Osteocyte (in vitro differentiated cells): ENCODE results near the gene PEX14. TPM values are rescaled to one million over a fixed set of nuclear protein-coding genes. Genes with fewer than 3 reads are reported as not detected.

Experiments
- DNase-seq: peaks from one replicate; pipeline ENCODE4 v3.0.0; 2021; ENCODE audit warnings: mixed read lengths; ENCODE audit not compliant: unreplicated experiment; ENCODE audit errors: extremely low spot score
- H3K27ac Mint-ChIP-seq: one replicate; pipeline ENCODE4 v1.8.0; 2021; ENCODE audit warnings: mild to moderate bottlenecking, mixed read lengths; ENCODE audit not compliant: unreplicated experiment
- H3K27me3 Mint-ChIP-seq: one replicate; pipeline ENCODE4 v1.8.0; 2021; ENCODE audit warnings: mixed read lengths; ENCODE audit not compliant: unreplicated experiment
- H3K36me3 Mint-ChIP-seq: one replicate; pipeline ENCODE4 v1.8.0; 2021; ENCODE audit warnings: mixed read lengths; ENCODE audit not compliant: unreplicated experiment
- H3K4me1 Mint-ChIP-seq: one replicate; pipeline ENCODE4 v1.8.0; 2021; ENCODE audit warnings: mixed read lengths; ENCODE audit not compliant: unreplicated experiment
- H3K4me3 Mint-ChIP-seq: one replicate; pipeline ENCODE4 v1.8.0; 2021; ENCODE audit warnings: mild to moderate bottlenecking, moderate library complexity, mixed read lengths; ENCODE audit not compliant: unreplicated experiment
- H3K9me3 Mint-ChIP-seq: one replicate; pipeline ENCODE4 v1.8.0; 2021; ENCODE audit warnings: mixed read lengths; ENCODE audit not compliant: unreplicated experiment
- CTCF ChIP-seq: fragments of 200-600 bp; sonication (generic); IDR thresholded peaks from 2 replicates; pipeline ENCODE4 v1.5.0; 2021; ENCODE audit warnings: antibody characterized with exemption, mild to moderate bottlenecking, moderate library complexity
- total RNA-seq: library from RNA; stranded (reverse); gene quantifications from 2 replicates; pipeline ENCODE4 v1.2.1, GENCODE V29; 2021

Gene PEX14
- total RNA-seq, 1 donor from 2014 or later = 22.2 TPM

DNA sequence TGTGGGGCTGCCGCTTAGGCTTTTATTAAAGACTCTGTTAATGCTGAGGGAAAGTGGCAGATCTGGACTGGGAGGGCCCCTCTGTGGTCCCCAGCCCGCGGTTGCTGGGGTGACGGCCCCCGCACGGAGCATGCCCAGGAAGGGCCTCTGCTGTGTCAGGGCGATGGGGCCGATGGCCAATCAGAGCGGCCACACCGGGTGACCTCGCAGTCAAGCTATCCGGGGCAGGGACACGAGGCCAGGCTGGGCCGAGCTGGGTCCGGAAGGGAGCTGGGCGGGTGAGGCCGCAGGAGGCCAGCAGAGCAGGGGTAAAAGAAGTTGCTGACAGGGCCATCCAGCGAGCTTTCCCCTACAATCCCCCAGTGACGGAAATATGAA is 176.6 kb downstream of the PEX14 start:
- DNase-seq = no peak
- TF ChIP-seq CTCF = no peak
- Mint-ChIP-seq H3K9me3 (no peaks in the 10 kb centered on the region), H3K27me3 (no peaks in the 10 kb centered on the region), H3K4me1 (peaks cover 5% of the 10 kb centered on the region), H3K27ac (no peak overlapping the region), H3K4me3 (no peak overlapping the region), H3K36me3 (no peaks in the 10 kb centered on the region)

DNA sequence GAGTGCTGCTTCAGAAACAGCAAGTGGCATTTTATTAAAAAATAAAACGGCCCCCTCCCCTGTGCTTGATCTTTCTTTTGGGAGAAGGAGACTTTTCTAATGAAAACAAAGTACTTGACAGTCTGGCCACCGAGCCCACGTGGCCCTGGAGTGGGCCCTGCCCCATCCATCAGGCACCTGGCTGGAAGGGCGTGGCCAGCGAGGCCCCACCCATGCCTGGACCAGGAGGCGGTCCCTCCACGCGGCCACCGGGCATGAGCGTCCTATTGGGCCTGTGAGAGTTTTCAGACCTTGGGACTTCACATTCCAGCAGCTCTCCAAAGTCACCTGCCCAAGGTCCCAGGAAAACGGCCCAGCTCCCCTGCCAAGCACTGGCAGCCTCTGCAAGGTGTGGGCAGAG is 177.0 kb downstream of the PEX14 start:
- Mint-ChIP-seq H3K27ac (no peak overlapping the region), H3K36me3 (no peaks in the 10 kb centered on the region), H3K4me3 (no peak overlapping the region), H3K4me1 (peaks cover 5% of the 10 kb centered on the region), H3K9me3 (no peaks in the 10 kb centered on the region), H3K27me3 (no peaks in the 10 kb centered on the region)
- no peak for TF ChIP-seq CTCF
- no peak for DNase-seq

- DNase-seq = no peak
- H3K4me3 Mint-ChIP-seq = no peak overlapping the region
- no peaks in the 10 kb centered on the region for H3K36me3 Mint-ChIP-seq
- TF ChIP-seq CTCF = no peak
- H3K4me1 Mint-ChIP-seq = peaks cover 5% of the 10 kb centered on the region
- H3K9me3 Mint-ChIP-seq = no peaks in the 10 kb centered on the region
- no peaks in the 10 kb centered on the region for H3K27me3 Mint-ChIP-seq
- H3K27ac Mint-ChIP-seq = no peak overlapping the region
Measured at GRCh38 chr1:10652626-10653025, 177.9 kb downstream of the PEX14 start.

DNA sequence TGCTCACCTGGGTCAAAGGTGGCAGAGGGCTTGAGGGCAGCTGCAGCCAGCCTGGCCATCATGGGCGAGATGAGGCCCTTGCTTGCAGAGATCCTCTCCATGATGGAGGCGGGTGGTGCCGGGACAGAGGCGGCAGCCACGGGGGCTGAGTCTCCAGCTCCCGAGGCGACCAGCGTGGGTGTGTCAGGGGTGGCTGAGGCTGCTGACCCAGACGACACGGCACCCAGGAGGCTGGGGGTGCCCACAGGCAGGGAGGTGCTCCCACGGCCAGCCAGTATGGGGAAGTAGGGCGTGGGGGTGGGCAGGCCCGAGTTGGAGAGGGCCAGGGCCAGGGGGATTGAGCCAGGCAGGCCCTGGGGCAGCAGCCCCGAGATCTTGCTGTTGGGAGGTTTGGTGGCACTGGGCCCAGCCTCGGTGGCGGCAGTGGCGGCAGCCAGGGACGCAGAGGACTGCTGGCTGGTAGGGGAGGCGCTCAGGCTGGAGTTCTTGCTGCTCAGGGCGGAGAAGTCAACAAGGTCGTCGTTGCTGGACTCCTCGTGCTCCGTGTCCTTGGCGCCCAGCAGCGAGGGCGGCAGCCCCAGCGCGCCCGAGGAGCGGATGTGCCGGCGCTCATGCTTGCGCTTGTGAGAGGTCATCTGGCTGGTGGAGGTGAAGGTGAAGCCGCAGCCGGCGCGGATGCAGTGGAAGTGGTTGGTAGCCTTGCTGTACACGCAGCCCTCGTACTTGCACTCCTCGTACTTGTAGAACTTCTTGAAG is 178.8 kb downstream of the PEX14 start:
- no peak overlapping the region for H3K27ac Mint-ChIP-seq
- no peak for DNase-seq
- no peaks in the 10 kb centered on the region for H3K36me3 Mint-ChIP-seq
- H3K27me3 Mint-ChIP-seq = no peaks in the 10 kb centered on the region
- no peak for TF ChIP-seq CTCF
- H3K4me3 Mint-ChIP-seq = no peak overlapping the region
- no peaks in the 10 kb centered on the region for H3K9me3 Mint-ChIP-seq
- peaks cover 5% of the 10 kb centered on the region for H3K4me1 Mint-ChIP-seq

GRCh38 chr1:10655002-10655401 is 180.3 kb downstream of the PEX14 start:
- no peak overlapping the region for H3K27ac Mint-ChIP-seq
- H3K4me1 Mint-ChIP-seq = peaks cover 3% of the 10 kb centered on the region
- H3K36me3 Mint-ChIP-seq = no peaks in the 10 kb centered on the region
- no peaks in the 10 kb centered on the region for H3K27me3 Mint-ChIP-seq
- TF ChIP-seq CTCF = no peak
- DNase-seq = no peak
- H3K9me3 Mint-ChIP-seq = no peaks in the 10 kb centered on the region
- H3K4me3 Mint-ChIP-seq = no peak overlapping the region
